OCI-LY1 (cell line): ENCODE data around the gene NLK.
"Not testable (repeated sequence)": the region's sequence is repeated elsewhere in the genome, so short reads cannot be mapped to it uniquely, and the experiment has no call there.

Source experiments
- CTCF ChIP-seq: fragments of 200-600 bp; sonication (generic), shearing (Covaris generic); IDR thresholded peaks from 2 replicates; pipeline ENCODE4 v1.5.1; 2017; ENCODE audit warnings: mild to moderate bottlenecking, antibody characterized with exemption, low read length, moderate library complexity, mixed read lengths
- EZH2 ChIP-seq: fragments of 200-600 bp; sonication (generic), shearing (Covaris generic); IDR thresholded peaks from 2 replicates; pipeline ENCODE4 v1.8.0; 2017; ENCODE audit warnings: borderline replicate concordance, mixed run types, mild to moderate bottlenecking, antibody characterized with exemption, low read length, moderate library complexity, mixed read lengths

DNA sequence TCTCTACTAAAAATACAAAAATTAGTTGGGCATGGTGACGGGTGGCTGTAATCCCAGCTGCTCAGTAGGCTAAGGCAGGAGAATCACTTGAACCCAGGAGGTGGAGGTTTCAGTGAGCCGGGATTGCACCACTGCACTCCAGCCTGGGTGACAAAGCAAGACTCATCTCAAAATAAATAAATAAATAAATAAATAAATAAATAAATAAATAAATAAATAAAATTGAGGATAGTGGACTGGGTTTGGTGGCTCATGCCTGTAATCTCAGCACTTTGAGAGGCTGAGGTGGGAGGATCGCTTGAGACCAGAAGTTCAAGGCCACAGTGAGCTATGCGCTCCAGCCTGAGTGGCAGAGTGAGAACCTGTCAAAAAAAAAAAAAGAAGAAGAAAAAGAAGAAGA, 34.6 kb upstream of the NLK start:
- TF ChIP-seq CTCF, EZH2: not testable (repeated sequence)
